Medulla oblongata (tissue), 1 donor: ENCODE measurements around the gene VAV2.

ENCODE experiments used
- DNase-seq: peaks from one replicate; pipeline ENCODE4 v3.0.0-alpha.2; 2015; ENCODE audit errors: extremely low spot score

Gene VAV2

GRCh38 chr9:133874659-133875058, 117.5 kb downstream of the VAV2 start:
- no peak for DNase-seq

DNA sequence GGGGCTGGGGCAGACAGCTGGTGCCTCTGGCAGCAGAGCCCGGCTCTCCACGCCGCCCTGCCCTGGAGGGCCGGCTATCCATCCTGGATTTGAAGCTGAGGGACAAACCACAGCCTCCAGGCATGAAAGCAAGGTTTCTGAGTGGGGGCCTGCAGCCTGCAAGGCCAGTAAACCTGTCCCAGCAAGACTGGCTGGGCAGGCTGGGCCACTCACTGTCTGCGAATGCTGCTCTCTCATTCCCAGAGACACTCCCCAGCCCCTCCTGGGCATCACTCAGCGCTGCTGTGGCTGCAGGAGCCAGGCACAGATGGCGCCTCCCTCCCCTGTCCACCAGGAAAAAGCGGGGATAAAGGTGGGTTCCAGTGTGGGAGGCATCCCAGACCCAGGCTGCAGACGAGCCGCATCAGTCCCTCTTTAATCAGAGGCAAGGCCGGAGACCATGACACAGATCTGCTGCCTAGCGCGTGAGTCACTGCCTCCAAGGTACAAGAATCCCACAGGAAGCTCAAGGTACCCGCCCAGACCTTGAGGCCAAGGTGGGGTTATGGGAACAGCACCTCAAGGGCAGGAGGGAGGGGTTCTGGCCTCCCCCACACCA, 118.0 kb downstream of the VAV2 start:
- DNase-seq = no peak

GRCh38 chr9:133873461-133873891, 118.6 kb downstream of the VAV2 start:
- DNase-seq = no peak

- no peak for DNase-seq
Measured at GRCh38 chr9:133873009-133873408, 119.1 kb downstream of the VAV2 start.

DNA sequence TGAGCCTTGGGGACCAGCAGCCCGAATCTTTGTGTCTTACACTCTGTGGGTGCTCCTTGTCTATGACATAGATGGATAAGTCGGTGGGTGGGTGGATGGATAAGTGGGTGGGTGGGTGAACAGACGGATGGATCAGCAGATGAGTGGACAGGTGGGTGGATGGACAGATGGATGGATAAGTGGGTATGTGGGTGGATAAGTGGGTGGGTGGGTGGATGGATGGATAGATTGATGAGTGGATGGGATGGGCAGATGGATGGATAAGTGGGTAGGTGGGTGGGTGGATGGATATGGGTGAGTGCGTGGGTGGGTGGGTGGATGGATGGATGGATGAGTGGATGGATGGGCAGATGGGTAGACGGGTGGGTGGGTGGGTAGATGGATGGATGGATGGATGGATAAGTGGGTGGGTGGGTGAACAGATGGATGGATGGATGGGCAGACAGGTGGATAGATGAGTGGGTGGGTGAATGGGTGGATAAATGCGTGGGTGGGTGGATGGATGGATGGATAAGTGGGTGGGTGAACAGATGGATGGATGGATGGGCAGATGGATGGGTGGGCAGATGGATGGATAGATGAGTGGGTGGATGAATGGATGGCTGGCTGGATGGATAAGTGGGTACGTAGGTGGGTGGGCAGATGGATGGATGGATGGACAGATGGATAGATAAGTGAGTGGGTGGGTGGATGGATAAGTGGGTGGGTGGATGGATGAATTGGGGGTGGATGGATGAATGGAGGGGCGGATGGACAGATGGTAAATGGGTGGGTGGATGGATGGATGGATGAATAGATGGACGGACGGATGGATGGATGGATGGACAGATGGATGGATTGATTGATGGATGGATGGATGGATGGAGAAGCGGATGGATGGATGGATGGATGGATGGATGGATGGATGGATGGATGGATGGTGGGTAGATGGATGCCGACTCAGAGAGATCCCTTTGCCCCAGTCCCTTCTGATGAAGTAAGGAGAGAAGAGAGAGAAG, 121.2 kb downstream of the VAV2 start:
- no peak for DNase-seq

DNA sequence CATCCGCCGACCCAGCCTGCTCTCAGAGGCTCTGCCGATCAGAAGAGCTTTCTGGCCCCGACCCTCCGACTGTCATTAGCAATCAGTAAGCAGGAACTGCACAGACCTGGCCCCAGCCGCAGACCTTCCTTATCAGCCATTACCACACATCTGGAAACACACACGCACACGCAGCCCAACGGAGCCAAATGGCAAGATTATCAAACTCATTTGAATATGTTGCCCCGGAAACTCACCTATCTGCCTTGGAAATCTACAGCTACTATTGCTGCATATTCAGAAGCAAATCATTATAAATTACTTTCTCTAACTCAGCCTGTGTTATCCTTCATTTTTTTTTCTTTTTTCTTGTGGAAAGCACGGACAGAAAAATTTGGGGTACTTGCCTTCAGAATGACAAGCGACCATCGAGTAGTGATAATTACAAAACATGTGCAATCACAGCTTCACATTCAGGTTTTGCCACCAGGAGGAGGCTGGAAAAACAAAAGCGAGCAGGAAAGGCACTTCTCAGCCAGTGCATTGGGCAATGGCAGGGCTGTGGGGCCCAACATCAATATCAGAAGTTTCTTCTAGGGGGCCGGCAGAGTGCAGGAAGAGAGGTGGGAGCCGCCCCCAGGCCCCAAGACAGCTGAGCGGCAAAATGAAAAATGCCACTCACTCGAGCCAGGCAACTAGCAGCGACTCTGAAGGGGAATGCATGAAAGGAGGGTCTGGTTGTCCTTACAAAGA, 122.3 kb downstream of the VAV2 start:
- no peak for DNase-seq

GRCh38 chr9:133868203-133868602, 123.9 kb downstream of the VAV2 start:
- no peak for DNase-seq

DNA sequence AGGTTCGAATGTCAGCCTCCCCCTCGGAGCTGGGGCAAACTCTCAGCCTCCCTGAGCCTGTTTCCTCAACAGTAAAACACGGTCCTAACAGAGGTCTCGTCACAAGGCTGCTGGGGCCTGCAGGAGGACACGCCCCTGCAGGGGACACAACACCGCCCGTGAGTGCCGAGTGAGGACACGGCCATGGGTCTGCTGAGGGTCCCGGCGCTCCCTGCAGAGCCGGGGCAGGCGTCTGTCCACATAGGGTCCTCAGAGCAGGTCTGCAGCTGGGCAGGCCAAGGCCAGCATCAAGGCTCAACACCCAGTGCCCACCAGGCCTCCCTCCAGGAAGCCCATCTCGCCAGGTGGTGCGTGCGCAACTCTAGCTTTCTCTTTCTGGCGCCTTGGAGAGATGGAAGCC, 125.2 kb downstream of the VAV2 start:
- no peak for DNase-seq

DNA sequence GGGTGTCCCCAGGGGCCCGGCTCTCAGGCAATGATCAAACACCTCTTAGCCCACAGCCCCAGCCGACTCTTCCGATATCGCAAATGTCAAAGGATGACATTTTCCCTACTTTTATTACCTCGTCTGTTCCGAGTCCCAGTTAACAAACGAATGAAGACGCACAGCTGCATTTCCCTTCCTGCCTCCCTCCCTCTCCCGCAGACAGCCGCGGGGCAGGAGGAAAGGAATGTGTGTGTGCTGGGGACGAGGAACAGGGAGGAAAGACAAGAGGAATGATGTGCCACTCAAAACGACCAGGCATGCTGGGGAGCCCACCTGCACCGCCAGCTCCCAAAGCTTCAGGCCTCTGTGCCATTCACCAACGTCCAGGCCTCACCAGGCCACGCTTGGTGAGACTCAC, 128.1 kb downstream of the VAV2 start:
- no peak for DNase-seq

DNA sequence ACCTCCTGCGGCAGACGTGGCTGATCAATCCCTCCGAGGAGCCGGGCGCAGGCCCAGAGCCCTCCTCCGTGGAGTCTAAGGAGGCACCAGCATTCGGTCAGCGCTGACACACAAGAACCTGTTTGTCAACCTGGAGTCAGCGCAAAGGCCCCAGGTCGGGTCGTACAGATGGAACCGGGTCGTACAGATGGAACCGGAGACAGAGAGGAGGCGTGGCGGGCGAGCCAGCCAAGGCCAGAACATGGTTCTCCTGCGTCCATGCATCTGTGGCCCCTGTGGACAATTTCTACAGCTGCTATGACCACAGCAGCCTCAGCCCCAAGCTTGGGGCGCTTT, 128.9 kb downstream of the VAV2 start:
- no peak for DNase-seq

DNA sequence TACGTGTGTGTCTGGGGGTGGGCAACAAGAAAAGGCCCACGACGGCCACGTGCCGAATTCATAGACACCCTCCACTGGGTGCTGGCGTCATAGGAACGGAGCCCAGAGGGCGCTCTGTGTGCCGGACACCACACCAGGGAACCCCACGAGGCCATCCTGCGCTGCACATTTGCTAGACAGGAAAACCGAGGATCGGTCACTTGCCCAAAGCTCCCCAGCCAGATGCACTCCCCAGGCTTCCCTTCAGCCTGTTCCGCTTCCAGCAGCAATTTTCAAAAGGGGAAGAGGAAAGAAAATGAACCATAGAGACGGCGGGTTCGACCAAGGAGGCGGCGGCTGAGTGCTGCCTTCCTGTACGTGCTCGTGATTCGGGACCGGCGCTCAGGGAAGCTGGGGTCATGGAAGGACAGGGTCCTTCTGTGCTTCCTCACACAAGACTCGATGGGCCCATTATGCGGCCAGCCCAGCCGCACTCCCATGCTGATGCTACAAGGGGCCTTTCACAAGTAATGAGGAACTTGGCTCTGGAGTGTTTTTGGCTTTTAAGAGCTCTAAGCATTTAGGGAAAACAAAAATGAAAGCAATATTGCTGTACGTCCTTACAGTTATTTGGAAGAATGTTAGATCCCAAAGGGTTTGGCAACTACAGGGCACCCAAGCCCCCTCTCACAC, 129.4 kb downstream of the VAV2 start:
- DNase-seq = peak; percentile 76

- DNase-seq = no peak
Measured at GRCh38 chr9:133861692-133862091, 130.4 kb downstream of the VAV2 start.

DNA sequence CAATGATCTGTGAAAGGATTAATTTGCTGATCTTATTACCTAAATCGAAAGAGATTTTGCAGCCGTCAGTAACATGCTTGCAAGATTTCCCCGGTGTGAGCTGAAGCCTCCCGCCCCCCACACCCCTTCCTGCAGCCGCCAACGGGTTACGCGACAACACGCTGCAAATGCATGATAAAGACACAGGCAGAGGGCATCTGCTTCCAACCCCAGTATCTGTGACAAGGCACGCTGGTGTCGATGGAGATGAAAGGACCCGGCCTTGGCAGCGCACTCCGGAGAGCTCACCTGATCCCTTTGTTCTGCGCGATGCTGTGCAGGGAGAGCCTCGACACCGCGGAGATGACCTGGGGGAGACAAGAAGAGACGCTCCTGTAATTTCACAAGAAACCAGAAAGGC, 131.0 kb downstream of the VAV2 start:
- DNase-seq = no peak

- DNase-seq = no peak
Measured at GRCh38 chr9:133858771-133859170, 133.4 kb downstream of the VAV2 start.

- no peak for DNase-seq
Measured at GRCh38 chr9:133857639-133858038, 134.5 kb downstream of the VAV2 start.

DNA sequence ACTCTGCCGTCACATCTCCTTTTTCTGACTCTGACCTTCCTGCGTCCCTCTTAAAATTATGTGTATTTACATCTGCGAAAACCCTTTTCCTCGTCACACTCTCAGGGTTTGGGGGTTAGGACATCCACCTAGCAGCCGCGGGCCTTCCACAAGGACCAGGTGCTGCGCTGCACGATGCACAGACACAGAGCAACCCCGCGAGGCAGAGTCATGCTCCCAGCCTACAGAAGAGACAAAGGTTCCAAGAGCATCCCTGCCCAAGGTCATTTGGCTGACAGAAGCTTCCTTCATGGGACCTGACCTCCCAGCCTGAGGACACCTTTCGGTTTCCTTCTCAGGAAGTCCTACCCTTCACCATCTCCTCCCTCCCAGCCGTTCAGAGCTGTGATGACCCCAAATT, 135.3 kb downstream of the VAV2 start:
- no peak for DNase-seq

DNA sequence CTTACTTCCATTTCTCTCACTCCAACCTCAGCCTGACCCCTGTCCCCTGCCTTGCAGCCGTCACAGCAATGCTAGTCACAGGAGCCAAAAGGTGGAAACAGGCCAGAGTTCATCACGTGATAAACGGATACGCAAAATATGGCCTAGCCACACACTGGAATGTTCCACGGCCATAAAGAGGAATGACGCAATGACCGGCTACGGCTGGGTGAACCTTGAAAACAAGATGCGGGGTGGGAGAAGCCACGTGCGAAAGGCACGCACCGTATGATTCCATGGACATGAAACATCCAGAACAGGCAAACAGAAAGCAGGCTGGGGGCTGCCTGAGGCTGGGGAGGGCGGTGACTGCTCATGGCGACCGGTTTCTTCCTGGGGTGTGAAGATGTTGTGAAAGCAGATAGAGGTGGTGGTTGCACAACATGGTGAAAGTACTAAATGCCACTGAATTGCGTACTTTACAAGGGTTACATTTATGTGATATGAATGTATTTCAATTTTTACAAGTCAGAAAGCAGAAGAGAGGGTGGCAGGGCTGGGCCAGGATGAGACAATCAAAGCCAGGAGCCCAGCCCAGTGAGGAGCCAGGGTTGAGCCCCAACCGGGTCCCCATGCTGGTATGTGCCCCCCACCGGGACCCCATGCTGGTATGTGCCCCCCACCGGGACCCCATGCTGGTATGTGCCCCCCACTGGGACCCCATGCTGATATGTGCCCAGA, 136.2 kb downstream of the VAV2 start:
- DNase-seq = peak; percentile 28

- DNase-seq = no peak
Measured at GRCh38 chr9:133855371-133855770, 136.8 kb downstream of the VAV2 start.

DNA sequence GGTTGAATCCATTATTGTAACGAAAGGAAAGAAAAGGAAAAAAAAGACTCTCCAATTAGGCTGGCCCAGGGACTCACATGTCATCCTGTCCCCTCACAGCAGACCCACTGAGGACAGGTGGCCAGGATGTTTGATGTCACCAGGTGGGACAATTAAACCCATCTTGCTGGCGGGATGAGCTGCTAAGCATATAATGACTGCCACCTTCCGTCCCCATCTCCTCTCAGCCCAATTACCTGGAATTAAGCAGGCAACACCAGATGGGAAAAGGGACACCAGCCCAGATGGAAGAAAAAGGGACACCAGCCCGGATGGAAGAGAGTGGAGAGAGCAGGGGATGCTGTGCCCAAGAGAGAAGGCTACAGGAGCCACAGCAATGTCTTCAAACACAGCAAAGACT, 137.4 kb downstream of the VAV2 start:
- DNase-seq = no peak

GRCh38 chr9:133854048-133854447, 138.1 kb downstream of the VAV2 start:
- DNase-seq = no peak

GRCh38 chr9:133853331-133853730, 138.8 kb downstream of the VAV2 start:
- DNase-seq = no peak
